HG02678 (cell line): Measurements from ENCODE around the gene UQCR11.

ENCODE experiments used
- ATAC-seq: cut with Tn5 transposase; IDR thresholded peaks from one replicate; pipeline ENCODE4 v1.9.1; 2021; ENCODE audit warnings: mild to moderate bottlenecking, moderate library complexity; ENCODE audit not compliant: unreplicated experiment

The UQCR11 gene

DNA sequence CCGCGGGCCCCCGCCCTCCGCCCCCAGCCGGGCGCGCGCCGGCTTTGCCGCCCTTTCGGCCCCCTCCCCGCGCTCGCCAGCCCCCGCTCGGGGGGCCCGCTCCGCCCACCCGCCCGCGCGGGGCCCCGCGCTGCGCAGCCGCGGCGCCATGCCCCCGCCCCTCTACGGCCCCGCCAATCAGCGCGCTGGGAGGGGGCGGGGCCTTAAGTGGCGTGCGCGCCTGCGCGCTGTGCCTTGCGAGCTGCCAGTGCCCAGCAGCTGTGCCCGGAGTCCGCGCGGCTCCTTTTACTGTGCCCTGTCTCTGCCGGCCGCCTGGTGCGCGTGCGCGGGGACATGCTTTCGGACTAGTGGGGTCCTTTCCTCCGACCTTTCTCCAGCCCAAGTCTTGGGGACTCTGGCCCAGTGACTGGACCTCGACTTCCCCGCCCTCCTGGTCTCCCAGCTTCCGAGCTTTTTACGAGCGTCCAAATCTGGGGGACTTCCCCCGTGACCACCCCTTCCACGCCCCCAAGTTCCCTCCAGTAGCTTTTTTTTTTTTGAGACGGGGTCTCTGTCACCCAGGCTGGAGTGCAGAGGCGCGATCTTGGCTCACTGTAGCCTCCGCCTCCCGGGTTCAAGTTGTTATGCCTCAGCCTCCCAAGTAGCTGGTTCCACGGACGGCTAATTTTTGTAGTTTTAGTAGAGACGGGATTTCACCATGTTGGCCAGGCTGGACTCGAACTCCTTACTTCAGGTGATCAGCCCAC is 12.3 kb downstream of the UQCR11 start, which contains the start of gene MBD3:
TSS of gene MBD3 (minus strand) at position 111 of the 746 bp plus-strand sequence. CDS start 234 bp downstream, outside the sequence.
- peak; percentile 75 for ATAC-seq

DNA sequence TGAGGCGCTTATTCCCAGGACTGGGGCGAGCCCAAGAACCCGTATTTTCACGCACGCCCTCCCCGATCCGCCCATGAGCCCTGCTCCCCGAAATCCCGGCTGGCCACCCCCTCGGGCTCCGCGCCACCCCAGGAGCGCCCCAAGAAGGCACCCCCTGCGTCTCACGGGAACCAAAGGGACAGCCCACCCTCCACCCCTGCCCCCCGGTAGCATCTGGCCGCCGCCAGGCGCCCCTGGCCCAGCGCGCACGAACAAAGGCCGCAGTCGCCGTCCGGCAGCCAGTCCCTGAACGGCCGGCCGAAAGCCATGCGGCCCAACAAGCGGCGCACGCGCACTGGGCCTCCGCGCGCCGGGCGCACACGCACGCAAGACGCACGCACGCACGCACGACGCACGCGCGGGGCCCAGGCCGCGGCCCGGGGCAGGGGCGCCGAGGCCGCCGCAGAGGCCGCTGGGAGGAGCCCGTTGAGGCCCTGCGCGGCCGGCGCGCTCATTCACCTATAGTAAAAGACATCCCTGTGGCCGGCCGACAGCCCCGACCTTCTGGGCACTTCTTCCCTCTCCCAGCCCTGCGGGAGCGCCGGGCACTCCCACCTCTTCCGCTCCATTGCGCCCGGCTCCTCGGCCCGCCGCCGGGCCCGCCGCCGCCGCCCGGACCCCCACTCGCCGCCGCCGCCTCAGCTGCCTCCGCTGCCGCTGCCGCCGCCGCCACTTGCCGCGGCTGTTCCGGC is 13.1 kb downstream of the UQCR11 start:
- ATAC-seq, result peak; percentile 71

DNA sequence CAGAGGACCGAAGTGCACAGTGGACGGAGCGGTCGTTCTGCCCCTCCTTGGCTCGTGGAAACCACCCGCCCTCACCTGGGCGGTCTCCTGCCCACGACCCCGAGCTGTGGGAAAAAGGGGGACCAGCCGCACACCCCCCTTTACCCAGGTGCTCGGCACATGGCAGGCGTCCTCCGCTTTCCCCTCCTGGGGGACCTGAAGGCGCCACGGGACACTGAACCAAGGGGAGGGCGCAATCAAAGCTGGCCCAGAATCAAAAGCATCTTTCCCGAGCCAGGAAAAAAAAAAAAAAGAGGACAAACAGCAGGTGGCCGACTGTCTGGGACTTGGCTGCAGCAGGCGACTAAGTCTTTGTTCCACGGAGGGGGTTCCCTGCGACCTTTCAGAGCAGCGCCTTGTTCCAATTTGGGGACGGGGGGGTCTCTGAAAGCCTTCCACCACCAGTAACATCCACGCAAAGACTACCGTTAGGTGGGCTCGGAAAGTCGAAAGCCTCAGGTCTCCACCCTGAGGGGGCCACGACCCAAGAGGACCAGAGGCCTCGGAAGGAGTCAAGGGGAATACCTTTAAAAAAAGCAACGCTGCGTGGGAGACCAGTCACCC is 13.7 kb downstream of the UQCR11 start:
- no peak for ATAC-seq

DNA sequence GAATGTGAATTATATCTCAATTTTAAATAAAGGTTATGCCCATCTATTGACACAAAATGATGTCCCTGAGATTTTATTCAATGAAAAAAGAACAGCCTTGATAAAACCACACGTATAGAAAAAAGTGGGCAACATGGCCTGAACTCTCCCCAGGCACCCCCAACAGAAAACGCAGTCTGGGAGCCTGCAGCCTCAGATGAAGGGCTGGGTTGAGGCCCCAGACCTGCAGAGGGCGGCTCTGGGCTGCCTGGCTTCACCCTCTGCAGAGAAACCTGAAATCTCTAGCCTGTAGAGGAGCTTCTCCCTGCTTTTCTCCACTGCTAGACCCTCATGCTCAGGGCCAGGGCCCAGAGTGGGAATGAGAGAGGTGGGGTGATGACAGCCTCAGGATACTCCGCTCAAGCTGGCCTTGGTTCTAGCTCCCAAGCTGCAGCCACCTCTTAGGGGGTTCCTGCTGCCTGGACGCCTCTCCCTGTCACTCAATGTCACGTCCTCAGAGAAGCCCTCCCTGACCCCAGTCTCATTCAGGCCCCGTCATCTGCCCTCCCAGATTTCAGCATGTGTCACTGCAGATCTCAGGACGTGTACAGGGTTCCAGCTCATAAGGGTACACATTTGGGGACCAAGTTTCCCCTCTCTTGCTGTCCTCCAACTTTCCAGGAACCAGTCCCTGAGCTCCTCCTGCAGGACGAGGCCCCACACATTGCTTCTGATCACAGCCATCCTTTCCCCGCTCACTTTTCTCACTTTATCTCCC is 14.4 kb downstream of the UQCR11 start:
- no peak for ATAC-seq

DNA sequence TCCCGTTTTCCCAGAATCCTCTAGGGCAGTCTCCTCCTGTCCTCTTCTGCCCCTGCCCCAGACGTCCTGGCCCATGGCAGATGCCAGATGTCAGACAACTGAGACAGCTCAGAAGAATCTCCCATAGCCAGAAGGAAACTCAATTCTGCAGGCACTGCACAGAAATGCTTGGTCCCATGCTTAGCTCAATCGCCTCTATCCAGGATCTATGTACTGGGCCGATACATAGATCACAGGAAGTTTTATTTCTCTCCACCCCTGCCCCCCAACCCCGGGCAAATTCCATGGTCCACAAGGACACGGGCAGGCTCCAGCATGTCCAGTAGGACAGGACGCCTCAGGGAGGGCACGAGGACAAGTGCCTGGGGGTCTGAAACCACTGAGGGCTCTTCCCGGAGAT is 17.4 kb downstream of the UQCR11 start:
- ATAC-seq, result no peak

DNA sequence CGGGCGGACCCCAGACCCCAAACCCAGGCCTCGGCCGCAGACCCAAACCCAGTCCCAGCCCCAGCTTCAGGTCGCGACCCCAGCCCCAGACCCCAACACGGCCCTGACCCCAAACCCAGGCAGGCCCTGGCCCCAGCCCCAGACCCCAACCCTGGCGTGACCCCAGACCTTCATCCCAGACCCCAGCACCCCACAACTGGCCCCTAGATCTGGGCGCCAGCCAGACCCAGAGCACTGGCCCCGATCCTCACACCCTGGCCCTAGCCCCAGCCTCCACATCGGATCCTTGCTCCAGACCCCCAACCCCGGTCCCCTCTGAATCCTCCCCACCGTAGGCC is 20.1 kb downstream of the UQCR11 start:
- no peak for ATAC-seq

DNA sequence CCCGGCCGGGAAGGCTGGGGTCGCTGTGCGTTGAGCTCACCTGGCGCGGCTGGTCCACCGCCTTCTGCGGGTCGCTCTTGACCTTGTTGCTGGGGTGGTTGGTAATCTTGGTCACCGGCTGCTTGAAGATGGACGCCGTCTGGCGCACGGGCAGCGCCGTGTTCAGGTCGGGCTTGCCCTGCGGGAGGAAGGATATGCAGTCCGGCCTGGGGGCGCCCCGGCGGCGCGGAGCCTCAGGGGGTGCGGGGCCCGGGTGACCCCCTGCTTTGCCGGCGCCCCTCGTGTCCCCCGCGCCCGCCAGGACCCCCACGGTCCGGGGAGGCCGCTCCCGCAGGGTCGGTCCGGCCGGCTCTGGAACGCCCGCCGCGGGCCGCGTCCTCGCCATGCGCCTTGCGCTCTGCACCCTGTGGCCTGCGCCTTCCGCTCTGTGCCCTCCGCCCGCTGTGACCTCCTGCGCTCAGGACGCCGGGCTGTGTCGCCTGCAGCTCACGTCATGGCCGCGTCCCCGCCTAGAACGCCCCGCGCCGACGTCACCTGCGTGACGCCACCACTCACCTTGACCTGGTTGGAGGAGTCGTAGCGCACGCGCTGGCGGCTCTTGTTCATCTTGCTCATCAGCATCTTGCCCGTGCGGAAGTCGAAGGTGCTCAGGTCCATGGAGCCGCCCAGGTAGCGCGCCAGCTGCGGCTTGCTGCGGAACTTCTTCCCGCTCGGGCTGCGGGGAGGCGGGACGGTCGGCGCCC is 20.6 kb downstream of the UQCR11 start:
- ATAC-seq, result no peak

DNA sequence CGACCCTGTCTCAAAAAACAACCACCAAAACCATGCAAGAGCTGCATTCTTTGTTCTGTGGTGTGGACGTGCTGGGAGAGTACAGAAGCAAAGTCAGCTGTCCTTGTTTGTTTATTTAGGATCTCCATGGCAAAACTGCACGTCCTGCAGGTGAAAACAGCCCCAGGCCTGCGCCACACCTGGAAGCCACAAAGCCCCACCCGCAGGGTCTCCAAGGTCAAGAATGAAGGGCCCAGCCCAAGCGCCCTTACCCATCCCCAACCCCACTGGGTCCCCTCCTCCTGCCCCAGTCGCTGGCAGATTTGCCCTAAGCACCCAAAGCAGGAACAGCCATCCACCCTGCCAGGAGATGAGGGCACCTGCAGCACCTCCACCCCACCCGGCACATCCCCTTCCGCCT is 23.1 kb downstream of the UQCR11 start:
- no peak for ATAC-seq

DNA sequence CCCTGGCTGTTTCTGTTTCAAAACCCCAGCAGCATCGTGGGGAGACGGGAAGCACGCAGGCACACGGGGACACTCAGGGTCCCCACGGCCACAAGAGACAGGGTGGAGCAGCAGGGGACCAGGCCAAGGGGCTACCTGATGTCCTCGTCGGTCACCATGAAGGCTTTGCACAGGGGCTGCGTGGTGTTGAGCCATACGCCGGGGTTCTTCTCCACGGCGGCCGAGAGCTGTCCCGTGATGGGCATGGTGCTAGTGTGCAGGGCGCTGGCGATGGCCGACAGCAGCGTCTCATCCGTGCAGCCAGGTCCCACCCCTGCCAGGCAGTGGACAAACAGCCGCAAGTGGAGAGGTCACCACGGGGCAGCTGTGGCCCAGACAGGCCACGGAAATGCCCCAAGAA is 24.3 kb downstream of the UQCR11 start:
- ATAC-seq, result no peak

DNA sequence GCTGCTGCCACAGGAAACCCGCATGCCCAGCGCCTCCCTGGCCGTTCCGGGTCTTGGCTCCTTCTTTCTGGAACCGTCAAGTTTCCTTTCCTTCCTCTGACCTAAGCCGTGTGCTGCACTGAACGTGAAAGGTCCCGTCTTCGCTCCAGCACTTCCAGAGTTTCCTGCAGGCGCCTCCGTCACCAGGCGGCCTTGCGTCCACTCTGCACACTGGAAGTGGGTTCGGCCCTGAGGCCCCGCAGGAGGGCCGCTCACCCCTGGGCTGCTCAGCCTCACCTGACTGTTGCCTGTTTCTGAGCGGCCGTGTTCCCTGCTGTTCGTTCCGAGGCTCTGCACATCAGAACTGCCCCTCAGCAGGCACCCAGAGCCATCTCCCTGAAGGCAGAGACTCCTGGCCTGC is 24.9 kb downstream of the UQCR11 start:
- ATAC-seq, result no peak

DNA sequence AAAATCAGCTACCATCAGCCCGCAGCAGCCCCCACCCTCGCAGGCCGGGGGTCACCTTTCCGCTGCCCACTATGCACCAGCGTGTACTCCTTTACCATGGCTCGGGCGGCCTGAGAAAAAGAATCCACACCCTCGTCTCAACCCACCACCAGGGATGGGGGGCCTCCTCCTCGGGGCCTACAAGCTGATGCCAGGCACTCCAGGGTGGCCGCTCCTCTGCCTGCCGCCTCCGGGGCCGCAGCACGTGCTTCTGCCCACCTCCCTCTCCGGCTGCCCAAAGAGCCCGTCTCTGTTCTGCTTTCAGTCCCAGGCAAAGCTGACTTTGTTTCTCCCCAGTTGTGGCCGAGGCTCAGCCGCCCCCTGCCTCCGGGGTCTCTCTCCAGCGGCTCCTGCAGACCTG is 26.0 kb downstream of the UQCR11 start:
- ATAC-seq, result no peak

DNA sequence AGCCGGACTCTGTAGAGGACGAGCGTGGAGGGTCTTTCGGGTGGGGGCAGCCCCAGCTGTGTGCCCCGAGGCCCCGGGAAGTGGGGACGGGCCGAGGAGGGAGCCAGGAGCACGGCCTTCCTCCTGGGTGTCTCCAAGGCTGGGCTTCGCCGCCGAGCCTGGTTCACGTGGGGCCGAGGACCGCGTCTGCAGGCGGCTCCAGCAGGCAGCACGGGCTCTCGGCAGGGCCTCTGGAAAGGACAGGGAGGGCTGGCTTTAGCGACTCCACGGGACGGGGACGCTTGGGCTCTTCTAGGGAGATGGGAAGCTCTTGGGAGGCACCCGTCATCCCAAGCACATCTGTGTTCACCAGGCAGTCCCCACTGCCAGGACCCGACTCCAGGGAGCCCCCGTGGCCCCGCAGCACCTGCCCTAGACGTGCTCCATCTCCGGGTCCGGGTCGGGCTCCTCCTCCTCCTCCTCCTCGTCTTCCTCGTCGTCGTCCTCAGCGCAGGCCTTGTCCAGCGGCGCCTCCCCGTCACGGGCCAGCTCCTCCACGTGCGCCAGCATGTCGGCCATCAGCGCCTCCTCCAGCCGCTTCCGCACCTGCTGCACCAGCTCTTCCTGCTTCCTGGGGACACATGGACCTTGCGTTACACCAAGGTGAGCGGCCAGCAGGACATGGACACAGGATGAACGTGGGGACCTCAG is 27.2 kb downstream of the UQCR11 start:
- no peak for ATAC-seq

DNA sequence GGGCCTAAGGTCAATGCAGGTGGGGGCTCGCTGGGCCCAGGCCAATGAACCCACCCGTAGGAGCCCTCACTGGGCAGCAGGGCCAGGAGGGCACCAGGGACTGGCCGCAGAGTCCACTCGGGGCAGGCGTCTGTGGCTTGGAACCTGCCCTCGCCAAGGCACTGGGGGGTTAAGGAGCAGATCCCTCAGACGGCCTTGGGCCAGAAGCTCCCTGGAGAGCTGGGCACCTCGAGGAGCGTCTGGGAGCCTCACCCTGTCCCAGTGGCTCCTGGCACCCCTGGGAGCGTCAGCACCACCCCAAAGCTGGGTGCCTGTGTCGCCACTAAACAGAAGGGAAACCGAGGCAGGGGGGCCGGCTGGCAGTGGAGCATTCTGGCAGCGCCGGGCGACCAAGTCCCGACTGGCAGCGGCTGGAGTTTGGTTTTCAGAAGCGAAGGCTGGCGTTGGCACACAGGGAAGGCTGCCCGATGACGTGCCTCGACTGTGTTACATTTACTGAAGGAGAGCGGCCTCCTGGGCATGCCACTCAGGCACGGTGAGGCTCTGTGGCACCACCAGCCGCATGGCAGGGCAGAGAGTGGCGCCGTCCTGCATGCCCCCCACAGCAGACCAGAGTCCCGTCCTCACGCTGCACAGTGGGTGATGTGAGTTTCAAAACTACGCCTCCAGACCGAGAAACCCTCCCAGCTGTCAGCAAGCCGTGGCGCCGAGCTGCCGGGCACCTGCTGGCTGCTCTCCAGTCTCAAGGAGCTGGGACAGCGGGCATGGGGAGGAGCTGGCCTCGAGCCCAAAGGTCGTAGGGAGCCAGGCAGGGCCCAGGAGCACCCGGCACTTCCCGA is 28.0 kb downstream of the UQCR11 start:
- ATAC-seq, result no peak

DNA sequence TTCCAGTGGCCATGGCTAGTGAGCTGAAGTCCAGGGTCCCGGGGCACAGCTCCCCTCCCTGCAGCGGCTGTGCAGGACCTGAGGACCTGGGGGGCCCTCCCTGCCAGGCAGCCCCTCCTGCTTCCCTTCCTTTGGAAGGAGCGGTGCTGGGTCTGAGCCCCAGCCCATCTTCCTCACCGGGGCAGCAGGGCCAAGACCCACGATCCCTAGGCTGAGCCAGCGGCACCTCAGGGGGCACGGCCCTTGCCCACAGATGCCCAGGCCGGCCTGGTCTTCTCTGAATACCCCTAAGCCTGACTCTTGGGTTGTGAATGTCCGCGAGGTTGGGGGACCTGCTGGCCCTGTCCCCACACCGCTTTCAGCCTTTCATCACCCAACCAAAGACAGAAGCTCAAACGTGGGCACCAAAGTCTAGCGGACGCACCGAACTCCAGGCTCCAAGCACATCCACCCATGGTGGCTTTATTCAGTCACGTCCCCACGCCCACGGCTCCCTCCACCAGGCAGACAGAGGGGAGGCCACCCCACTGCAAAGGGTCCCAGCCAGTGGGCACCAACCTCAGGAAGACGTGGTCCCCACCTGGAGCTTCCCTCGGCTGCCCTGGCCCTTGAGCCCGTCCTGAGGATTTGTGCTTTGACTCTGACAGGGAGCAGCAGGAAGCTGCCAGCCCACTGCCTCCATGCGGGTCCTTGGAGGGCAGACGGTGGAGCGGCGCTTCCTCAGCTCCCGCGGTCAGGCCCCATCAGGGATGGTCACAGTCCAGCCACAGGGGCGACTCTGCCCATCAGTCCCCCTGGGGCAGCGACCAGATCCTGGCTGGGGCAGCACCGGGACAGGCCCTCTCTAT is 28.8 kb downstream of the UQCR11 start:
- ATAC-seq, result no peak

DNA sequence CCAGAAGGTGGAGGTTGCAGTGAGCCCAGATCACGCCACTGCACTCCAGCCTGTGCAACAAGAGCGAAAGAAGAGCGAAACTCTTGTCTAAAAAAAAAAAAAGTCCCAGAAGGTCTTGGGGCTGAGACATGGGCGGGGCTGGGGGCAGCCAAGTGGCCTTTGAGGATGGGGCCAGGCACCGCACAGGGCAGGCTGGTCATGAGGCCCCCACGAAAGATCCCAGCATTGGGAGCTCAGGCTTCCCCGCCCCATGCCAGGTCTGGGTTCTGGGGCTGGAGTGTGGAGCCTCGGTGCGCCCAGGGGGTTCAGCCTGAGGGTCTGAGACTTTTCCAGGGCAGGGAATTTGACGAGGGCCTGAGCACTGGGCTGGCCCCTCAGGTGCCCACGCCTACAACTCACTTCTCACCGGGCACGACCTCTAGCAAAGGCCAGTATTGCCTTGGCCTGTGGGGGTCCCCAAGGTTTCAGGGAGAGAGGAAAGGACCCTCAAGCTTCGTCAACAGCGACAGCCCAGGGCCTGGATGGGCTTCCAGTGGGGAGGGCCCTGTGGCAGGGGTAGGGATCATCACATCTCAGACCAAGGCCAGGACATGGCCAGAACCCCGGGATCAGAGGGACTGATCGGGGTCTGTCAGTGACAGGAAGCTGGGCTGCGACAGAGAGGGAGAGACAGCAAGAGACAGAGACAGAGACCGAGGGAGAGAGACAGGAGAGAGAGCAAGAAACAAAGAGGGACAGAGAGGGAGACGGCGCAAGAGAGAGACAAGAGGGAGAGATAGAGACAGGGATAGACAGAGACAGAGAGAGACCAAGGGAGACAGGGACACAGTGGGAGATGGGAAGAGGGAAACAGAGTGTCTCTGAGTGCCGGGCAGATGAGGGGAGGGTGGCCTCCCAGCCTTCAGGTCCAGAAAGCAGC is 29.7 kb downstream of the UQCR11 start:
- no peak for ATAC-seq

DNA sequence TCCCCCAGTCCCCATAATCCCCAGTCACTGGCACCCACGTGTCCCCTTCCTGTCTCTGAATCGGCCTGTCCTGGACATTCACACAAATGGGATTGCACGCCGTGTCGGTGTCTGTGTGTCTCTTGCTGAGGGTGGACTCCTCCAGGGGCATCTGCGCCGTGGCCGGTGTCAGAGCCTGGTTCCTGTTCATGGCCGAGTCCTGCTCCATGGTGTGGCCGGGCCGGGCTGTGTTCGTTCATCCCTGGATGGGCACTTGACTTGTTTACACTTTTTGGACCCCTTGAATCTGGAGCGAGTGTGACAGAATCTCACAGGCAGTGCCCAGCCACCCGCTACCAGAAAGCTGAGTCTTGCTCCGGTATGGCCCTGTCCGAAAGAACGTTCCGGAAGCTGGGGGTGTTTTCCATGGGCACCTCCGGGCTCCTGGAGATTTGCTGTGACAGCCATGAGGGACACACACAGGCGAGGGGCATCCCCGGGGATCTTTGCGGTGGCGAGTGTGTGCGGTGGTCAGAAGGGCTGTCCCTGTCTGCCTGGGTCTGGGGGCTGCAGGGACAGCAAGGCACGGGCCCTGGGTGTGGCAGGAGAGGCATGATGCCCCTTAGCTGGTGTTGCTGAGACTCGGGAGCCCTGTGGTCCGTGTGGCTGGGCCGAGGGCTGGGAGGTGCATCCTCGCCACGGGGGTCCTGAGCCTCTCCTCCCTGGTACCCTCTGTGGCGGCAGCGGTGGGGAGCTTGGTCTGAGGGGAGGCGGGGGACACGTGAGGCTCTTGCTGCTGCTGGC is 30.7 kb downstream of the UQCR11 start:
- ATAC-seq, result no peak
